ENCODE data around the gene FKBP15. TPM values are rescaled to one million over a fixed set of nuclear protein-coding genes. Genes with fewer than 3 reads are reported as not detected.

Gene FKBP15
- total and polyA plus RNA-seq, 2 of the 8 experiments (the other 6 are each of a cell fraction or from before 2014, with no cell fraction given), result 9.9 to 13.8 TPM

DNA sequence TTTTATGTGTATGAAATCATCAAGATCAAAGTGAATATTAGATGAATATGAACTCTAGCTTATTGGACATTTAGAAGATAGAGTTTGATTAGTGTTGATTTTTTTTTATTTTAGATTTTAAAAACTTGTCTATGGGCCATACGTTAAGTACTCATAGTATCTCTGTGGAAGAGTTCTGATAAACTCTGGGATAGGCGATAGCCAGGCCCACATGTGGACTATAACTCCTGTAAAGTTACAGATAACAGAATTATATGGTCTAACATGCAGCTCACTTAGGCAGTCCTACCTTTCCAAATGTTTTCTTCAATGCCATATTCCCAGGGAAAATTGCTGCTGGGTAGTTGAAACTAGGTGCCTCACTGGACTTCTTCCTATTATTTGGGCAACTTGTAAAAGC lies 10.6 kb upstream of the FKBP15 start:
- Histone ChIP-seq H3K9me3 (ENCODE audit: insufficient read depth in 2 of 2, low read depth in 1 of 2, low read length in 1 of 2) (no peaks in the 10 kb centered on the region), H2BK15ac (ENCODE audit: low read length) (no peak overlapping the region), H3K79me1 (ENCODE audit: low read depth, low read length) (no peaks in the 10 kb centered on the region; the same call in 1 of the 2 replicates), H4K20me1 (replicated peaks in 1 of 2; ENCODE audit: control insufficient read depth in 1 of 2, insufficient read depth in 2 of 2, low read length in 2 of 2) (peaks cover 0 to 4% of the 10 kb centered on the region in 2 experiments), H4K8ac (ENCODE audit: extremely low read depth, insufficient read depth, low read length) (no peak overlapping the region), H3K36me3 (ENCODE audit: control insufficient read depth in 2 of 4, insufficient read depth in 4 of 4, low read length in 3 of 4) (peaks cover 0 to 3% (median 0%) of the 10 kb centered on the region in 4 experiments; a peak in 1 of 8 replicates), H3K9ac (replicated peaks in 1 of 4; ENCODE audit: extremely low read depth in 1 of 4, low read depth in 3 of 4, low read length in 3 of 4) (no peak overlapping the region), H3K4me1 (replicated peaks in 1 of 4; ENCODE audit: control insufficient read depth in 3 of 4, insufficient read depth in 4 of 4, low read length in 3 of 4) (no peaks in the 10 kb centered on the region), H4K91ac (replicated peaks; ENCODE audit: insufficient read length, low read length) (no peak overlapping the region), H3K14ac (ENCODE audit: insufficient read length) (no peak overlapping the region), H3K18ac (ENCODE audit: extremely low read depth, low read length) (no peak overlapping the region), H4K5ac (ENCODE audit: insufficient read length, low read depth, low read length) (no peak overlapping the region), H3K79me2 (ENCODE audit: control insufficient read depth in 1 of 2, insufficient read depth in 2 of 2, low read length in 2 of 2) (no peaks in the 10 kb centered on the region), H2BK12ac (ENCODE audit: low read depth, low read length) (no peak overlapping the region), H2BK5ac (ENCODE audit: low read depth, low read length) (no peak overlapping the region), H2AFZ (ENCODE audit: low read length) (no peak overlapping the region), H3K23ac (ENCODE audit: insufficient read length) (no peak overlapping the region), H3K23me2 (ENCODE audit: low read depth, low read length) (no peaks in the 10 kb centered on the region), H3K4ac (replicated peaks; ENCODE audit: insufficient read length, low read depth, low read length) (no peak overlapping the region), H3K27ac (ENCODE audit: low read depth, low read length) (no peak overlapping the region), H3K56ac (replicated peaks; ENCODE audit: insufficient read length, low read depth, low read length) (no peak overlapping the region), H3K4me3 (ENCODE audit: extremely low read depth in 1 of 4, insufficient read depth in 2 of 4, low read depth in 3 of 4, low read length in 4 of 4) (no peak overlapping the region), H2BK120ac (replicated peaks; ENCODE audit: low read depth, low read length) (no peak overlapping the region), H3K4me2 (ENCODE audit: insufficient read depth in 1 of 2, low read depth in 2 of 2, low read length in 2 of 2) (no peak overlapping the region), H2AK5ac (ENCODE audit: low read depth, low read length) (no peak overlapping the region), H2BK20ac (ENCODE audit: low read length) (no peak overlapping the region), H3K27me3 (replicated peaks in 1 of 4; ENCODE audit: control insufficient read depth in 3 of 4, extremely low read depth in 1 of 4, insufficient read depth in 3 of 4, low read length in 3 of 4) (no peaks in the 10 kb centered on the region)
- WGBS, 2 experiments (ENCODE audit: extremely low coverage in 1 of 2, insufficient coverage in 1 of 2, insufficient read length in 1 of 2, insufficient replicate concordance in 2 of 2, low coverage in 1 of 2, low lambda C conversion rate in 2 of 2, missing lambda C conversion rate in 1 of 2), result 83% methylated on average over 2 of the region's 2 CpGs; no CpG with 5 or more reads in 1 of the 2 experiments
- FAIRE-seq (no peak), DNase-seq (ENCODE audit: low read depth in 1 of 2, low spot score in 2 of 2) (no peak)
- ChIA-PET CTCF (ENCODE audit: partially characterized antibody) (interaction anchor here (0.6 to 0.7 kb wide), 2 partner anchors 8 to 550 kb away, joined by 3 read pairs; no protein-coding TSS in a partner anchor), POLR2A (ENCODE audit: partially characterized antibody) (interaction anchor here (0.5 to 2.8 kb wide), 2 partner anchors 10 to 239 kb away, joined by 3 to 10 read pairs; partner anchors contain the start of genes FKBP15 and SLC31A1)
- no peak for TF ChIP-seq GABPA (IDR thresholded peaks at IDR 0.05; ENCODE audit: borderline replicate concordance, insufficient read depth, low read length)
- TF ChIP-seq CTBP2 (IDR thresholded peaks at IDR 0.05; ENCODE audit: borderline replicate concordance, insufficient read depth, insufficient read length, low read length), result no peak
- TF ChIP-seq BCL11A (IDR thresholded peaks at IDR 0.05; ENCODE audit: low read depth in 2 of 2, low read length in 2 of 2), result no peak
- TF ChIP-seq HDAC6 (IDR thresholded peaks at IDR 0.05; ENCODE audit: low read depth, low read length), result no peak
- no peak for TF ChIP-seq RNF2 (IDR thresholded peaks at IDR 0.05; ENCODE audit: borderline replicate concordance, low read depth, low read length, missing control alignments, poor library complexity, severe bottlenecking)
- TF ChIP-seq RAD21 (IDR thresholded peaks at IDR 0.05 in 1 of 2, conservative IDR thresholded peaks at IDR 0.05 in 1 of 2; ENCODE audit: low read depth in 2 of 2, low read length in 2 of 2), result no peak
- TF ChIP-seq CEBPB (IDR thresholded peaks at IDR 0.05; ENCODE audit: low read depth, low read length), result no peak
- TF ChIP-seq HDAC2 (IDR thresholded peaks at IDR 0.05; ENCODE audit: borderline replicate concordance in 1 of 2, low read depth in 2 of 2, low read length in 2 of 2), result no peak
- TF ChIP-seq NANOG (IDR thresholded peaks at IDR 0.05; ENCODE audit: insufficient read depth, low read depth, low read length, poor library complexity, severe bottlenecking), result no peak
- TF ChIP-seq SRF (IDR thresholded peaks at IDR 0.05; ENCODE audit: low read depth, low read length), result no peak

All from H1 (cell line).